HG02642 (cell line): ENCODE results near the gene ENTPD8.
A peak's percentile ranks its signal among the peaks of the same experiment; 100 is the strongest.

Experiments used
- ATAC-seq: cut with Tn5 transposase; IDR thresholded peaks from one replicate; pipeline ENCODE4 v1.9.1; 2021; ENCODE audit warnings: mild to moderate bottlenecking; ENCODE audit not compliant: unreplicated experiment, poor library complexity

The ENTPD8 gene

GRCh38 chr9:137449081-137449844, 8.1 kb upstream of the ENTPD8 start:
- ATAC-seq: no peak

GRCh38 chr9:137448602-137448962, 7.4 kb upstream of the ENTPD8 start:
- no peak for ATAC-seq

- no peak for ATAC-seq
These were observed 6.8 kb upstream of the ENTPD8 start for GRCh38 chr9:137447722-137448601.

- no peak for ATAC-seq
These were observed 5.8 kb upstream of the ENTPD8 start for GRCh38 chr9:137446851-137447471.

GRCh38 chr9:137445930-137446431, 4.8 kb upstream of the ENTPD8 start:
- ATAC-seq: peak; percentile 8

- peak; percentile 48 for ATAC-seq
These were observed 4.2 kb upstream of the ENTPD8 start for GRCh38 chr9:137445275-137445807.

- no peak for ATAC-seq
These were observed 3.1 kb upstream of the ENTPD8 start for GRCh38 chr9:137444106-137444790.

- no peak for ATAC-seq
These were observed 771 bp upstream of the ENTPD8 start for GRCh38 chr9:137441935-137442321.

- no peak for ATAC-seq
These were observed 1.9 kb downstream of the ENTPD8 start for GRCh38 chr9:137439158-137439714.

GRCh38 chr9:137438591-137439157, 2.5 kb downstream of the ENTPD8 start:
- ATAC-seq: no peak

GRCh38 chr9:137437691-137438590, 3.2 kb downstream of the ENTPD8 start:
- no peak for ATAC-seq

GRCh38 chr9:137436761-137437600, 4.2 kb downstream of the ENTPD8 start:
- no peak for ATAC-seq

- ATAC-seq: no peak
These were observed 5.0 kb downstream of the ENTPD8 start for GRCh38 chr9:137435980-137436760.

GRCh38 chr9:137435381-137435891, 5.7 kb downstream of the ENTPD8 start:
- ATAC-seq: no peak

GRCh38 chr9:137434498-137435380, 6.4 kb downstream of the ENTPD8 start:
- no peak for ATAC-seq
